MV-4-11 (cell line): Measurements from ENCODE around the gene STAC.
A peak's percentile ranks its signal among the peaks of the same experiment; 100 is the strongest.

Experiments used
- DNase-seq: peaks from one replicate; lab custom pipeline; 2025; lab: John Stamatoyannopoulos, UW

The STAC gene, protein sequence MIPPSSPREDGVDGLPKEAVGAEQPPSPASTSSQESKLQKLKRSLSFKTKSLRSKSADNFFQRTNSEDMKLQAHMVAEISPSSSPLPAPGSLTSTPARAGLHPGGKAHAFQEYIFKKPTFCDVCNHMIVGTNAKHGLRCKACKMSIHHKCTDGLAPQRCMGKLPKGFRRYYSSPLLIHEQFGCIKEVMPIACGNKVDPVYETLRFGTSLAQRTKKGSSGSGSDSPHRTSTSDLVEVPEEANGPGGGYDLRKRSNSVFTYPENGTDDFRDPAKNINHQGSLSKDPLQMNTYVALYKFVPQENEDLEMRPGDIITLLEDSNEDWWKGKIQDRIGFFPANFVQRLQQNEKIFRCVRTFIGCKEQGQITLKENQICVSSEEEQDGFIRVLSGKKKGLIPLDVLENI

DNA sequence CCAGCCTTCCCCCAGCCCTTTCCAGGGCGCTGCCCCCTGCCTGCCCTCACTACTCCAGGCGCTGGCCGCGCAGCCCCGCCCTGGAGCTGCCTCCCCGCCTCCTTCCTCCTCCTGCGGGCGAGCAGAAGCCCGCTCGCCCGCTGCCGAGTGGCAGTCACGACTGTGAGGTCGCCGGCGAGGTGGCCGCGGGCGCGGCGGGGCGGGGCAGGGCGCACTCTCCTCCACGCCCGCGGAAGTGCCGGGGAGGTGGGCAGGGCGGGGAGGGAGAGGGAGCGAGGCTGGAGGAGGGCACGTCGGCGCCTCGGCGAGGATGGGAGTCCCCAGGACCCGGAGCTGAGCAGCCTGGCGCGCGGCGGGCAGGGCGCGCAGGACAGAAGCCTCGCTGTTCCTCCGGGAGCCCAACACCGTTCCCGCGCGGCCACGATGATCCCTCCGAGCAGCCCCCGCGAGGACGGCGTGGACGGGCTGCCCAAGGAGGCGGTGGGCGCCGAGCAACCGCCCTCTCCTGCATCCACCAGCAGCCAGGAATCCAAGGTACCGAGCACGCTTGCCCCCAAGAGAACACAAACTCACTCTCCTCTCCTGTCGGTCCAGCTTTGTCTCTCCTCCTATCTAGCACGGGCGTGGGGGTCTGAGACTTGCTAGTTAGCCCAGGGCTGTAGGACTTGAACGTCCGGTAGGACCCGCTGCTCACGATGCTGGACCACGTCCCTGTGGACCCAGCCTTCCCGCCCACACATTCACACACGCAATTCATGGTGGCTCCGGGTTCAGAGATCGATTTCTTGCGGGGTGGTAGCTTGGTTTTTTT is at the start of gene STAC:
STAC (plus strand) TSS at position 284 of the 811 bp plus-strand sequence; CDS start at position 424, 140 bp downstream.
- peak; percentile 8 for DNase-seq

DNA sequence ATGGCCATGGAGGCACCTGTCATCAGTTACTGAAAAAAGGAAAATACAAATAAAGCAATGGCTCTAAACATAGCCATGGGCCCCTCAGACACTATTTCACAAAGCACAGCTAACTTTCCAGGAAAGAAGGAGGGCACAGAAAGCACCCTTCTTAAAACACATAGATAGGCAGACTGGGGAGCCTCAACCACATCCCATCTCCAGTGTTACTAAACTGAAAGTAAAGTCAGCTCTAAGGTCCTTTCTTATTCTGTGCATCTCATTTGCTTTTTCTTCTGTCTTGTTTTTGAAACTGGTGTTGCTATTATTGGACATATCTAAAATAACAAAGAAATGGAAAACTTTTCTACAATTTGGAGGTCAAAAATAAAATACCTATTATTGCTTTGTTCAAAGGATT is 48.2 kb upstream of the STAC start:
- no peak for DNase-seq

DNA sequence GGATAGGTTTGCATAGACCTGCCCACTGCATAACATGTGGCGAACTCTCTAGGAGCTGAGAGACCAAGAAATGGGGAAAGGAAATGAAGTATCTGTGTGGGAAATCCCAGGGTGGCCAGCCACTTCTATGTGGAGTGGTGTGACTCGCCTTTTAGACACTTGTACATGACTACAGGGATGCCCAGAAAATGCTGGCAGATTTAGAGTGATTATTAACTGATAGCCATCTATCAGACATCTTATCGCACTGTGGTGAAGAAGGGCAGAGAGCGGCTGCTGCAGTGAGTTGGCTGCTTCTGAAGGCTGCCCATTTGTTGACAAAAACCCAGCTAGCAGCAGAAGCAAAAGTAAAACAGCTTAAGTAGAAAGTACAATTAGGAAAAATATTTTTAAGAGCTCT is 18.1 kb upstream of the STAC start:
- no peak for DNase-seq

DNA sequence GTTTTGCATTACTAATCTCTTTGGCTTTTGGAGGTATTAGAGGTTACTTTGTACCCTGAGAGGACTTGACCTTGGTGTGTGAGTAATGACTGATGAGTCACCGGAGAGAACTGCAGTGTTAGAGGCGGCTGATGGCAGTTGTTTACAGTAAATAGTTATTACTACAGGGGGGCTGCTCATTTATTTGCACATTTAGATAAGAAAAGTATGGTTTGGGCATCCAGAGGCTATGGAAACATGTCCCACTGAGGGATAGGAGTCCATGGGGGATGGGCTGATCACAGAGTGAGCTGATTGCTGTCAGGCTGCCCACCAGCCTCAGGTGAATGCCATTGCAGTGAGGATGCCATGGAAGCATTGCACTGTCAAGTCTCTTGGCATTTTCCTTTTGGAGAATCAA is 17.3 kb upstream of the STAC start:
- DNase-seq = no peak

DNA sequence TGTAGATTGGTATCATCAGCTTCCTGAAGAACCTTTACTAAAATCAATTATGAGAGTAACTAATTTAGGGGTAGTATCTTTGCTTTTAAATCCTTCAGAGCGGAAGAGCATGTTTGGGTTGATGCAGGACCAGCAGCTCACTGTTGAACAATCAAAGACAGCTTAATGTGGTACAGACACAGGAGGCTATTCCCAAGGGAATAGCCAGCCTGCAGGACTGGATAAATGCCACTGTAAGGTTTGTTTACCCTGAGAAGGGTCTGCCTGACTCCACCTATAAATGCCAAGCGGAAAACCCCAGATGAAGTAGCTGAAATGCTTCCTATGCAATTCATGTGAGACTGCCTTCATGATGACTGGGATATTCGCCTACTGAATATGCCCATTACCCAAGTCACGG is 16.0 kb upstream of the STAC start:
- no peak for DNase-seq

DNA sequence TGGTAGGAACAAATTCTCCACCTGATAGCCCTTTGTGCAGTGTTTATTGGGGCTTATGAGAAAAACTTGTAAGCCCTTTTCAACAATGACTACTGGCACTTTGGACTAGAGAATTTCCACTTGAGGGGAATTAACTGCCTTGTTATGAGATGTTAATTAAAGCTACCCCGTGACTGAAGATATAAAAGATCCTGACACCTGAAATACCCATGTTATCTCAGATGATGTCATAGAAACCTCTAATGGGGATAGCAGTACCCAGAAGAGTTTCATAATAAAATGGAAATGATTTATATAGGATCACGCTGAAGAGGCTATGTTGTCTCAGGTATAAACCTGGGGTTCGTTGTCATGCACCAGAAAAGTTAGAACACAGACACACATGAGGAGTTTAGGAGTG is 14.5 kb upstream of the STAC start:
- DNase-seq = no peak

DNA sequence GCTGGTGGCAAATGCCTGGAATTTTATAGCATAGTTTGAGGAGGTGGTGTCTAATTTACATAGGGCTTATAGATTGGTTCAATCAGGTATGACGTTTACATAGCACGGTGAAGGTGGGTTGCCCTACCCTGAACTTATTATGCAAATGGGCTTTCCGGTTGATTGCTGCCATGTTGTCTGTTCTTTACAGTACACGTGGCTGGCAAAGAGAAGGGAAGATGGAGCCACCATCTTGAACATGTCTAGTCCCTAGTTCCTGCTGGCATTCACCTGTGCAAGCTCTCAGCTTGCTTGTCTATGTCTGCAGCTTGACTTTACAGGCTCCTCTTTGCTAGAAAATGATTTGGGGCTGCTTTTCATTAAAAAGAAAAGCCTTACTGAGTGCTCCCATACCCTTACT is 14.0 kb upstream of the STAC start:
- no peak for DNase-seq

DNA sequence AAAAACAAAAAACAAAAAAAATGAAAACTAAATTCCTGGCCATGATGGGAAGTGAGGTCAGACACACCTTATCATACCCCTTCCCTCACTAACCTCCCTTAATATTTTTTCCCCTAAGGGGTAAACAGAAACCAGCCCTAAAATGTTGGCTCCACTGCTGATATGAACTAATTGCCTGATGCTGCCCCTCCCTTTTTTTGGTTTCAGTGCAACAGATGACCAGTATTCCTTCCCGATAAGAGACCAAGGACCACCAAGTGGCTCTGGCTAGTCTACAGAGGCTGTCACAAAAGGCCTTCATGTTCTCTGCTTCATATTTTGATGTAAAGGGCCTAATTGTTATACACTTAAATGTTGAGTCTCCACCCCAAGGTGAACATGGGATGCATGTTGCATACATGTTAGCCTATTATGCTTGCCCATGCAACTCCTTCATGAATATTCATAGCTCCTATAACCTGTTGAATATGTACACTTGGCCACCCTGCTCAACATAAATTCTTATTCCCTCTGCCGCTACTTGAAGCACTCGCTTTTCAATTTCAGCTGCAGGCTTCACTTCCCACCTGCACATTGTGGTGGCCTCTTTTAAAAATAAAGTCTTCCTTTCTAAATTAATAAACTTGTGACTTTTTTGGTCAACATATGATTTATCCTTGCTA is 12.3 kb upstream of the STAC start:
- DNase-seq = no peak

DNA sequence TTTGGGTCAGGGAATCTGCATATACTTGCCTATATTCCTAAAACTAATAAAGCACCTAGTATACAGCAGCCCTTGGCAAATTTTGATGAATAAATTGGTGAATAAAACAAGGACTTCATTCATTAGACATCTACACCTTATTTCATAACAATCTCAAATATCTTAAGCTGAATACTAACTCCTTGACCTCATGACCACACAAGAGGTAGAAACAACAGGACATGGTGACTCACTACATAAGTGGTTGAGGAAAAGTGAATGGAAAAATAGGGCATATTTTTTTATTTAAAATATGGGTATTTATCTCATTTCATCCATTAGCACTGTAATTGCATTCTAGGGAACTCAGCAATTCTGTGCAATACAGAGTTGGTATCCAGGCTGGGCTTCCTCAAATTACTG is 7.8 kb upstream of the STAC start:
- DNase-seq = no peak

DNA sequence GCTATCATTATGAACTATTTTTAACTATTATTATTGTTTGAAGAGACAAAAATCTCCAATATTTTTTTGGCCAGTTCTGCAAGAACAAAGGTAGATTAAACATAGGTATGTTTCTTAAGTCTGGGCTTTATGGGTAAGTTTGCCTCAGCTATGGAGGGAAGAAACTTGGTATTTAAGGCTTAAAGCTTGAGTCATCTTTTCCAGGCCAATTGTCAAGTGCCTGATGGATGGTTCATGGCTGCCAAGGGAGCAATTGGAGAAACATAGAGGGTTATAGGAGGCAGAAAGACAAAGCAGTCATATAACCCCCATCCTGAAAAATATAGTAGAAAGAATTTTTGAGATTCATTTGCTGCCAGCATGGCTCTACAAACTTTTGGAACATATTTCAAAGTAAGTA is 7.2 kb upstream of the STAC start:
- DNase-seq = no peak

DNA sequence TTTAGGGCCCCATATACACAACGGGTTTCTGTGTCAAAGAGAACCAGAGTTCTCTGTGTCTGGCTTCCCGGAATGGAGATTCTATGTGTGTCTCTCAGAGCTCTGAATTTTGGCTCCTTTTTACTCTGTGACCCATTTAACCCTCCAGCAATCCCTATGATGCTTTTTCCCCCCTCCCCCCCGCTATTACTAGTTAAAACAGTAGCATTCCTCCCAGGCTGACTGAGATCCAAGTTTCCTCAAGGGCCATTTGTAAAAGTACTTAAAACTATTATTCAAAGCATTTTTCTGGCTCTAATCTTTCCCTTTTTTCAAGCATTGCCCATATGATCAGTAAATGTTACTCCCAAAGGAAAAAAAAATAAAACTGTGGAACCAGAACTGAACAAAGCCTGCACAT is 6.6 kb upstream of the STAC start:
- DNase-seq = no peak

DNA sequence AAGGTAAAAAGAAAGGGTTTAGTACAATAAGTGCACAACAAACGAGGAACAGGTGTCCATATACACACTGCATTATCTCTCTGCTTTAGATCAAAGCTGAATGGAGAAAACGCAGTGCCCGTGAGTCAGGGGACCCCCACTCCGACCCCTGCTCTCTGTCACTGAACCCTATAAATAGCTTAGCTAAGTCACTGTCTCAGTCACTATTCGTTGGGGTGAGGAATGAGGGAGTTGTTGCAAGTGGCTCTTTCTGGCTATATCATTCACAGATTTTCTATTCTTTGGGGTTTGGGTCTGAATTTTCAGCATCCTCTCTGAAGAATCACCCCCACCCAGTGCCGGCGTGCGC is 458 bp upstream of the STAC start:
- DNase-seq = no peak

DNA sequence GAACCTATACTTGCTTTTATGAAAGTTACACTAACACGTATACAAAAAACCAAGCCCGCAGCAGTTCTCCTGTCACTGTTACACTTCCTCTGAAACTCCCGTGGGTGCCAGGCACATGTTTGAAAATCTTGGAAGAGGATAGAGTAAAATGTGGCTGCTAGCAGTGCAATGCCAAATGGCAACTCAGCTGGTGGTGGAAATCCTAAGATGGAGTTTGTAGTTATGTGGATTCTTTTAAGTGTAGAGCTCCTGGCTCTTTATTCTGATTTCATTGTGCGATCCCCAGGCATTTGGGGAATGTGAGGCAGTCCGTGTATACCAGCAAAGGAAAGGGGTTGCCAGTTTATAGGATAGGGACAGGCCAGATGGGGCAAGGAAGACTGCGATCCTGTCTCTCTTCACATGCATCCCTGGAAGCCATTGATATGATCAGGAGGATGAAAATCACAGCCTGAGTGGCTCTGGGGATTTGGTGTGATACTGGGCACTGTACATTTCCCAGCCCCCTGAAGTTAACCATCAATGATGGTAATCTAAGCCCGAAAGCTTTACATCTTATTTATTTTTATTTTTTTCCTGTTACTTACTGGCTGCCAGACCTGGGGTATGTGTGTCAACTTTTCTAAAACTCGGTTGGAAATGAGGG is 1.1 kb downstream of the STAC start:
- no peak for DNase-seq

DNA sequence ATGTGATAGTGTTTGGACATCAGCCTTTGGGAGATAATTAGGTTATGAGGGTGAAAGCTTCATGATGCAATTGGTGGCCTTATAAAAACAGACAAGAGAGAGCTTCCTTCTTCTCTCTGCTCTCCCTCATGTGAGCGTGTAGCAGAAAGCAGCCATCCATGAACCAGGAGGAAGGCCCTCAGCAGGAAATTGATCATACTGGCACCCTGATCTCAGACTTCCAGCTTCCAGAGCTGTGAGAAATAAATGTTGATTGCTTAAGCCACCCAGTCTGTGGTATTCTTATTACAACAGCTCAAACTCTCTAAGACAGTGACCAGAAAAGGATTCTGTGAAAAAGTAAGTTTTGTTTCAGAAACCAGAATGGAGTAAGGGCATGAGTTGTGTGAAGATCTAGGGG is 13.3 kb downstream of the STAC start:
- DNase-seq = peak; percentile 72

DNA sequence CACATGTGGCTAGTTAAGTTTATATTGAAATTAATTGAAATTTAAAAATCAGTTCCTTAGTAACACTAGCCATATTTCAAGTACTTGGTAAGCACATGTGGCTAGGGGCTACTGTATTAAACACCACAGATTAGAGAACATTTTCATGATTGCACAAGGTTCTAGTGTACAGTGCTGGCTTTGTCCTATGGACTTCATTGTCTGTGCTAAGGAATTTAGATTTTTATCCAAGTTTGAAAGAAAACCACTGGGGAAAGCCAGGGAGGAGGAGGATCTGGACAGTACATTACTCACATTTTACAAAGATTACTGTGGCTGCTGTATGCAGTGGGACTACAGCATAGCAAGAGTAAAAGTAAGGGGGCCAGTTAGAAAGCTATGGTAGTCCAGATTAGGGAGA is 13.9 kb downstream of the STAC start:
- DNase-seq = no peak

DNA sequence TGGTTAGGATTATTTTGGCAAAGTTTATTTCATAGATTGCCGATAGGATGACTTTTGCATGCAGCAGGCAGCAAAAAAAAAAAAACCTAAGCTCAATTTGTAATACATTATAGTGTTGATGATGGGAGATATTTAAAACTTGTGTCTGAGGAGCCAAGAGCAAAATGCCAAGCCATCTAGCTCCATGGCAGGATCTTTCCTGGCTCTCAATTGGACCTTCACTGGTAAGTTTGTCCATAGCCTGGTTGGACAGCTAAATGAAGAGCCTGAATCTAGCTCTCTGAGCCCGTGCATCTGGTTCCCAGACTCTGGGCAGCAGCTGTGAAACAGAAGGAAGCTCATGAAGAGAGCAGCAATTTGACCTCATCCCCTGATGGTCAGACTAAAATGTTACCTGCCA is 17.5 kb downstream of the STAC start:
- no peak for DNase-seq

DNA sequence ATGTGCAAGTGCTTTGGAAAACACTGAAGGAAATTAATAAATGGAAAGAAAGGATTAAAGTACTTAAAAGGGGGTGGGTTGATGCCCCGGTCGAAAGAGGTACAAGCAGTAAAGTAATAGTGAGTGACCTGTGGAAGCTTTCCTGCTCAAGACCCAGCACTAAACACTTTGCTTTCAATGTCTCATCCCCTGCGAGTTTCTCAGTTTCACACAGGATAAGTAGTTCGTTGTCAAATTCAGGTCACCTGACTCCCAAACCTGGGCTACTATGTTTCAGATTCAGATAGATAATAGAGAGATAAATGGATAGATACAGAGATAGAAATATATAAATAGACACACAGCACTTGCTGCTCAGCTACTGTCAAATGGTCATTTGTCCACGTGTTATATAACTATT is 19.6 kb downstream of the STAC start:
- no peak for DNase-seq

DNA sequence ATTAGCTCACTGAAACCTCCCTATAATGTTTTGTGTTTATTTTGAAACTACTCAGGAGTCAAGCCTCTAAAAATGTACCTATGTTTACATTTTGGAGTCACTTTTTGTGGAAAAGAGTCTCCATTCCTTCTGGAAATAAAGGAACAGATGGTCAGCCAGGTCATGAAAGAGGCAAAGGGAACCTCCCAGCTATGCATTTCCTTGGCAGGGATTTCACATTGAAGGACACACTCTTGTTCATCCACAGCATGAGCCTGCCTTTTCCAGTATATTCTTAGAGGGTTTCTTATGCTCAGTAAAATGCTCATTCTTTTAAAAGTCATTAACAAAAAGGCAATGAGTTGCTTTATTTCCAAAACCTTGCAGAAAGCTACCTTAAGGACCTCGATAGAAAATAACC is 20.8 kb downstream of the STAC start:
- no peak for DNase-seq

DNA sequence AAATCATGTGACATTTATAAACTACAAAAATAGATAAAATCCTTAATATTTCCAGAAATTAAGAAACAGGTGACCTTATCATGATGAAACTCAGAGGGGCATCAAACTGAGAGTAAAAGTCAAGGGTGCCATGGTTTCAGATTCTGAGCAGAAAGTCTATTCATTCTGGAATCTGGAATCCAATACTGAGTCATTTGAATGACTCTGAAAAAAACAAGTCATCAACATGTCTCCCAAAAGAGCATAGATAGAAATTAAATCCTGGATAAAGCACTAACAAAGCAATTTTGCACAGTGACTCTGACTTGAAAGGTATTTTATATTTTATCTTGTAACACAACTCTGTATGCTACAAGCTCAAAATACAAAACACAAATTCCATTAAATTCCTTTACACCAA is 23.4 kb downstream of the STAC start:
- DNase-seq = no peak

DNA sequence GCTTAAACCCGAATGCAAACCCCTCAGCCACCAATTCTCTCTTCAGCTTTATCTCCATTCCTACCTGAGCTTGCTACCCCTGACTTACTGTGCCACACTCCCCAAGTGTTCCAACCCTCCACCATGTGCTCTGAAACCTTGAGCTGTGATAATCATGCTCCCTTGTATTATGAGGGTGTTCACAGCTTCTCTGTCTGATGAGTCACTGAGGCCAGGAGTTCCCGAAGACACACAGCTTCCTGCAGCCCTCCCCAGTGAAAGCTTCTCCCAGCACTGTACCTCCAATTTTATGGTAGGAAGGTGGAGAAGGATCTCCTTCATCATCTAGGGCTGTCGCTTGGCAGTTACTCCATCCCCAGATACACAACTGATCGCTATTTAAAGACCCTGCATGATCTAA is 24.9 kb downstream of the STAC start:
- DNase-seq = no peak

DNA sequence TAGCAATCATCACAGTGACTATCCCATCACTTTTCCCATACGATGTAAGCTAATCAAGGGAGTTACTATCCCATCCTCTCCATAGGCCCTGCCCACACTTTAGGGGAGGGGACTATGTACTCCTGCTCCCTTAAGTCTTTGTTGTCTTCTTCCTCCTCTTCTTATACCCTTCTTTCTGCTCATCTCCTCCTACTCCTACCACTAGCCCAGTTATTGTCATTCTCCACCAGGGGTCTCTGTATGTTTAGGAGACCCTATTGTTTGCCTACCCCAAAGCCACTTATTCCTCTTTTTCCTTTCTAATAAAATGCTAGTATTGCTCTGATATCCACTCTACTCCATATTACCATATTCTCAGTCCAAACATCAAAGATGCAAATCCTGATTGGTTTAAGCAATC is 27.8 kb downstream of the STAC start:
- no peak for DNase-seq

DNA sequence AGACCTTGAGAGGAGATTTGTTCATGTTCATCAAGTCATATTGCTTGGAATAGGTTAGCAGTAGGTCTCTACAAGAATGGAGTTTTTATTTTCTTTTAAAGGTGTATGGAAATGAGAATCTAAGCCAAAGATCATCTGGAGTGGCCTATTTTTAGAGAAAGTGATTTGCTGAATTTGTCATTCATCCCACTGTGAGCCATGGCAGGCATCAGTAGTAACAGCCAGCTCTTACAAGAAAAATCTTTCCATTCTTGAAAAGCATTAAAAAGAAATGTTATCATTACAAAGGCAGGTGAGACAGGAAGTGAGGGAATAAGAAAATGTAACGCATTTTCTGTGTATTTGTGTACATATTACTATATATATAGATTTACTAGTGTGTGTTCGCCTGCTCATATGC is 29.6 kb downstream of the STAC start:
- no peak for DNase-seq

DNA sequence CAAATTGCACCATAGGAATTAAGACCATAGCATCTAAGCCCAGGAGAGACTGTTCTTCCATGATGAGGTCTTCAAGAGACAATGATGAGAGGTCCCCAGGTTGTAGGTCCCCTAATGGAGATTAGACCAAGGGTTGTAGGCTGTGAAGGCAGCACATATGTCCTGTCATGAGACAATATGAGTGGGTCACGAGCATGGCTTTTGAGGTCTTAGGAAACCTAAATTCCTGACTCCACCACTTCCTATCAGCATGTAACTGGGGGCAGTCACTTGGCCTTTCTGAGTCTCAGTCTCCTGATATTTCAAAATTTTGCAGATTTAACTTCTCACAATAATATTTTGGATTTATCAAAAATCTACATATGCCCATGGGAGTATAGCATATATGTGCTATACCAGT is 31.3 kb downstream of the STAC start:
- no peak for DNase-seq
